HL-60 (cell line): Measurements from ENCODE around the gene LBR.

Experiments
- DNase-seq, 2 experiments: peaks; one replicate each; pipeline ENCODE4 v3.0.0-alpha.2; 2010 to 2020; ENCODE audit warnings: low read depth in 1 of 2, low spot score in 1 of 2
- H3K27ac ChIP-seq: fragments of 250-450 bp; sonication (Bioruptor Pico); replicated peaks from 2 replicates; pipeline ENCODE4 v1.5.1; 2020; ENCODE audit warnings: mild to moderate bottlenecking, moderate library complexity
- H3K27me3 ChIP-seq: fragments of 250-450 bp; sonication (Bioruptor Pico); 2 replicates; pipeline ENCODE4 v1.5.1; 2021; ENCODE audit warnings: mild to moderate bottlenecking, moderate library complexity; ENCODE audit not compliant: insufficient read depth, poor library complexity, severe bottlenecking
- H3K4me3 ChIP-seq: replicated peaks from 2 replicates; pipeline ENCODE4 v1.5.1; 2011; ENCODE audit warnings: mild to moderate bottlenecking, control low read depth, low read length; ENCODE audit not compliant: insufficient read depth
- GABPA ChIP-seq: IDR thresholded peaks from 2 replicates; pipeline ENCODE4 v1.6.1; 2012; ENCODE audit warnings: low read depth
- POLR2AphosphoS5 ChIP-seq: IDR thresholded peaks from 2 replicates; pipeline ENCODE4 v1.6.1; 2012; ENCODE audit warnings: low read depth
- SPI1 ChIP-seq: IDR thresholded peaks from 2 replicates; pipeline ENCODE4 v1.6.1; 2012; ENCODE audit warnings: low read depth, mild to moderate bottlenecking, borderline replicate concordance
- TF ChIP-seq, protein P1 (sequence below): IDR thresholded peaks from one replicate; pipeline ENCODE4 v1.5.1; 2011; ENCODE audit warnings: low read length, control low read depth, inconsistent platforms; ENCODE audit not compliant: insufficient read depth
- TF ChIP-seq, protein P2 (sequence below): IDR thresholded peaks from 2 replicates; pipeline ENCODE4 v1.6.1; 2012; ENCODE audit warnings: low read depth; ENCODE audit not compliant: insufficient replicate concordance

LBR gene

GRCh38 chr1:225466848-225467192 lies 39.0 kb upstream of the LBR start:
- no peak for DNase-seq
- Histone ChIP-seq H3K4me3 (peak overlapping the region; percentile 61; the same call in 1 of the 2 replicates), H3K27me3 (no peaks in the 10 kb centered on the region), H3K27ac (peak overlapping the region; percentile 91)
- no peak for TF ChIP-seq POLR2AphosphoS5
- TF ChIP-seq, protein P1, sequence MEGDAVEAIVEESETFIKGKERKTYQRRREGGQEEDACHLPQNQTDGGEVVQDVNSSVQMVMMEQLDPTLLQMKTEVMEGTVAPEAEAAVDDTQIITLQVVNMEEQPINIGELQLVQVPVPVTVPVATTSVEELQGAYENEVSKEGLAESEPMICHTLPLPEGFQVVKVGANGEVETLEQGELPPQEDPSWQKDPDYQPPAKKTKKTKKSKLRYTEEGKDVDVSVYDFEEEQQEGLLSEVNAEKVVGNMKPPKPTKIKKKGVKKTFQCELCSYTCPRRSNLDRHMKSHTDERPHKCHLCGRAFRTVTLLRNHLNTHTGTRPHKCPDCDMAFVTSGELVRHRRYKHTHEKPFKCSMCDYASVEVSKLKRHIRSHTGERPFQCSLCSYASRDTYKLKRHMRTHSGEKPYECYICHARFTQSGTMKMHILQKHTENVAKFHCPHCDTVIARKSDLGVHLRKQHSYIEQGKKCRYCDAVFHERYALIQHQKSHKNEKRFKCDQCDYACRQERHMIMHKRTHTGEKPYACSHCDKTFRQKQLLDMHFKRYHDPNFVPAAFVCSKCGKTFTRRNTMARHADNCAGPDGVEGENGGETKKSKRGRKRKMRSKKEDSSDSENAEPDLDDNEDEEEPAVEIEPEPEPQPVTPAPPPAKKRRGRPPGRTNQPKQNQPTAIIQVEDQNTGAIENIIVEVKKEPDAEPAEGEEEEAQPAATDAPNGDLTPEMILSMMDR = no peak
- no peak for TF ChIP-seq SPI1
- no peak for TF ChIP-seq GABPA
- TF ChIP-seq, protein P2, sequence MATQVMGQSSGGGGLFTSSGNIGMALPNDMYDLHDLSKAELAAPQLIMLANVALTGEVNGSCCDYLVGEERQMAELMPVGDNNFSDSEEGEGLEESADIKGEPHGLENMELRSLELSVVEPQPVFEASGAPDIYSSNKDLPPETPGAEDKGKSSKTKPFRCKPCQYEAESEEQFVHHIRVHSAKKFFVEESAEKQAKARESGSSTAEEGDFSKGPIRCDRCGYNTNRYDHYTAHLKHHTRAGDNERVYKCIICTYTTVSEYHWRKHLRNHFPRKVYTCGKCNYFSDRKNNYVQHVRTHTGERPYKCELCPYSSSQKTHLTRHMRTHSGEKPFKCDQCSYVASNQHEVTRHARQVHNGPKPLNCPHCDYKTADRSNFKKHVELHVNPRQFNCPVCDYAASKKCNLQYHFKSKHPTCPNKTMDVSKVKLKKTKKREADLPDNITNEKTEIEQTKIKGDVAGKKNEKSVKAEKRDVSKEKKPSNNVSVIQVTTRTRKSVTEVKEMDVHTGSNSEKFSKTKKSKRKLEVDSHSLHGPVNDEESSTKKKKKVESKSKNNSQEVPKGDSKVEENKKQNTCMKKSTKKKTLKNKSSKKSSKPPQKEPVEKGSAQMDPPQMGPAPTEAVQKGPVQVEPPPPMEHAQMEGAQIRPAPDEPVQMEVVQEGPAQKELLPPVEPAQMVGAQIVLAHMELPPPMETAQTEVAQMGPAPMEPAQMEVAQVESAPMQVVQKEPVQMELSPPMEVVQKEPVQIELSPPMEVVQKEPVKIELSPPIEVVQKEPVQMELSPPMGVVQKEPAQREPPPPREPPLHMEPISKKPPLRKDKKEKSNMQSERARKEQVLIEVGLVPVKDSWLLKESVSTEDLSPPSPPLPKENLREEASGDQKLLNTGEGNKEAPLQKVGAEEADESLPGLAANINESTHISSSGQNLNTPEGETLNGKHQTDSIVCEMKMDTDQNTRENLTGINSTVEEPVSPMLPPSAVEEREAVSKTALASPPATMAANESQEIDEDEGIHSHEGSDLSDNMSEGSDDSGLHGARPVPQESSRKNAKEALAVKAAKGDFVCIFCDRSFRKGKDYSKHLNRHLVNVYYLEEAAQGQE = no peak

DNA sequence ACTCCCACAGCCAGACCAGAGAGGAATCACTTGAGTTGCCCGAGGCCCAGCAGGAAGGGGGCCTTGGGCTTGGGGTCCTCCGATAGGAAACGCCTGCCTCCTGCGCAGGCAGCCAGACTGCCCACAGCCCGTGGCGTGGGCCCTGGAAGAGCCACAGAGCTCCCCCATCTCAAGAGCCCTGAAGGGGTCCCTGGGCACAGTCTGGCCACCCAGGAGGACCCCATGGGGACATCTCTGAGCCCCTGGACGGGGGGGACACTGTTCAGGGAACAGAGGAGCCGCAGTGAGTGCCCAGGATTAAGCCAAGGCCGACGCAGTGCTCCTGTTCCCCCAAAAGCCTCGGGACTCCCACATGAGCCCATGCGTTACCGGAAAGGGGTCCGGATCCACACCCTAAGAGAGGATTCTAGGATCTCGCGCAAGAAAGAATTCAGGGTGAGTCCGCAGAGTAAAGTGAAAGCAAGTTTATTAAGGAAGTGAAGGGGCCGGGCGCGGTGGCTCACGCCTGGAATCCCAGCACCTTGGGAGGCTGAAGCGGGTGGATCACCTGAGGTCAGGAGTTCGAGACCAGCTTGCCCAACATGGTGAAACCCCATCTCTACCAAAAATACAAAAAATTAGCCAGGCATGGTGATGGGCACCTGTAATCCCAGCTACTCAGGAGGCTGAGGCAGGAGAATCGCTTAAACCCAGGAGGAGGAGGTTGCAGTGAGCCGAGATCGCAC lies 38.1 kb upstream of the LBR start:
- no peak overlapping the region for H3K4me3 ChIP-seq
- H3K27ac ChIP-seq = no peak overlapping the region
- TF ChIP-seq POLR2AphosphoS5 (no peak), SPI1 (no peak), GABPA (no peak)
- TF ChIP-seq, protein P1 = no peak
- TF ChIP-seq, protein P2 = no peak

GRCh38 chr1:225464851-225465792 lies 37.3 kb upstream of the LBR start:
- H3K4me3 ChIP-seq = no peak overlapping the region
- H3K27me3 ChIP-seq = no peaks in the 10 kb centered on the region
- TF ChIP-seq, protein P1 = no peak
- TF ChIP-seq POLR2AphosphoS5 (no peak), GABPA (no peak), SPI1 (no peak)
- TF ChIP-seq, protein P2 = no peak
- H3K27ac ChIP-seq = no peak overlapping the region
- no peak for DNase-seq

More for the DNA sequence above, 38.1 kb upstream of the LBR start:
- no peaks in the 10 kb centered on the region for H3K27me3 ChIP-seq
- no peak for DNase-seq
